Measurements from ENCODE around the gene FAM8A1. TPM values are rescaled to one million over a fixed set of nuclear protein-coding genes. Genes with fewer than 3 reads are reported as not detected.
A peak's percentile ranks its signal among the peaks of the same experiment; 100 is the strongest.

The FAM8A1 gene
- total and polyA plus RNA-seq, 9 of the 15 experiments (the other 6 are each of a cell fraction or from before 2014, with no cell fraction given), result 4.9 to 23.6 (median 14.2) TPM

DNA sequence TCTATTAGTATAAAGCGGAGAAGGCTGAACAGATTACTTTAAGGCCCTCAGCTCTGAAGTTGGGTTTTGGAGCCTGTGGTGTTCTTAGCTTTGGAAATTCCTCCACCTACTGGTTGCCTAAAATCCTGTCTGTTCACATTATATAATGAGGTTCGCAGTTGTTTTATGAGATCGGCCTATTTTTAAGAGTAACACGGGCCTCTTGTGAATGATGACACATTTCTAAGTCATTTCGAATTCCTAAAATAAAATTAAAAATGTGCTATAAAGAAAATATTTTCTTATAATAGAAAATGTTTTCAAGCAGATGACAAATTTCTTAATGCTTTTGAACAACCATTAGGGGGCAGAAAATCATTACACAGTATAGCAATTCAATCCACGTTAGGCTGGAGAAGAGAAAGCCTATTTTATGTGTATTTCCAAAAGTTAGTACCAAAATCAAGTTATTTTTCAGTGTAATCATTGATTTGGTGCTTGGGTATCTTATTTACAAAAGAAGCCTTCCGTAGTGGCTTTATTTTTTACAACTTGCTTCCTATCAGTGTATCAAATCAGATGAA lies 15.8 kb upstream of the FAM8A1 start (continued):
- TF ChIP-seq CEBPG (CRISPR knock-in tag; IDR thresholded peaks at IDR 0.05) (no peak), CEBPG (tag; conservative IDR thresholded peaks at IDR 0.05 in 1 of 2, IDR thresholded peaks at IDR 0.05 in 1 of 2) (peak in 1 of 2 experiments; percentile 31; a peak in 2 of 4 replicates), ZFP30 (CRISPR knock-in tag; IDR thresholded peaks at IDR 0.05; ENCODE audit: borderline replicate concordance) (no peak), GTF2F1 (IDR thresholded peaks at IDR 0.05; ENCODE audit: low read depth, low read length) (no peak), ZNF445 (CRISPR knock-in tag; IDR thresholded peaks at IDR 0.05; ENCODE audit: low read depth) (no peak), BRD9 (IDR thresholded peaks at IDR 0.05; ENCODE audit: low read depth, partially characterized antibody) (no peak), RAD21 (CRISPR knock-in tag; conservative IDR thresholded peaks at IDR 0.05 in 1 of 2, IDR thresholded peaks at IDR 0.05 in 1 of 2) (peak; percentile 95 to 99), HNRNPK (IDR thresholded peaks at IDR 0.05; ENCODE audit: low read depth, low read length, poor library complexity, severe bottlenecking) (no peak), KLF16 (IDR thresholded peaks at IDR 0.05) (no peak), MXI1 (IDR thresholded peaks at IDR 0.05; ENCODE audit: low read depth, low read length) (no peak), KLF13 (tag; IDR thresholded peaks at IDR 0.05; ENCODE audit: borderline replicate concordance, low read depth) (no peak), ZNF75A (CRISPR knock-in tag; IDR thresholded peaks at IDR 0.05) (no peak), RB1 (IDR thresholded peaks at IDR 0.05; ENCODE audit: low read depth) (no peak), TCF7 (IDR thresholded peaks at IDR 0.05; ENCODE audit: borderline replicate concordance) (no peak), ZNF184 (CRISPR knock-in tag; IDR thresholded peaks at IDR 0.05) (no peak), GABPB2 (CRISPR knock-in tag; conservative IDR thresholded peaks at IDR 0.05) (no peak), ZNF57 (CRISPR knock-in tag; IDR thresholded peaks at IDR 0.05) (no peak), KHSRP (IDR thresholded peaks at IDR 0.05) (peak; percentile 9; the same call in 1 of the 2 replicates), ZNF3 (CRISPR knock-in tag; IDR thresholded peaks at IDR 0.05) (no peak)
- TF ChIP-seq, protein P1, sequence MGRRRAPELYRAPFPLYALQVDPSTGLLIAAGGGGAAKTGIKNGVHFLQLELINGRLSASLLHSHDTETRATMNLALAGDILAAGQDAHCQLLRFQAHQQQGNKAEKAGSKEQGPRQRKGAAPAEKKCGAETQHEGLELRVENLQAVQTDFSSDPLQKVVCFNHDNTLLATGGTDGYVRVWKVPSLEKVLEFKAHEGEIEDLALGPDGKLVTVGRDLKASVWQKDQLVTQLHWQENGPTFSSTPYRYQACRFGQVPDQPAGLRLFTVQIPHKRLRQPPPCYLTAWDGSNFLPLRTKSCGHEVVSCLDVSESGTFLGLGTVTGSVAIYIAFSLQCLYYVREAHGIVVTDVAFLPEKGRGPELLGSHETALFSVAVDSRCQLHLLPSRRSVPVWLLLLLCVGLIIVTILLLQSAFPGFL (CRISPR knock-in tag; IDR thresholded peaks at IDR 0.05), result no peak
- TF ChIP-seq, protein P2, sequence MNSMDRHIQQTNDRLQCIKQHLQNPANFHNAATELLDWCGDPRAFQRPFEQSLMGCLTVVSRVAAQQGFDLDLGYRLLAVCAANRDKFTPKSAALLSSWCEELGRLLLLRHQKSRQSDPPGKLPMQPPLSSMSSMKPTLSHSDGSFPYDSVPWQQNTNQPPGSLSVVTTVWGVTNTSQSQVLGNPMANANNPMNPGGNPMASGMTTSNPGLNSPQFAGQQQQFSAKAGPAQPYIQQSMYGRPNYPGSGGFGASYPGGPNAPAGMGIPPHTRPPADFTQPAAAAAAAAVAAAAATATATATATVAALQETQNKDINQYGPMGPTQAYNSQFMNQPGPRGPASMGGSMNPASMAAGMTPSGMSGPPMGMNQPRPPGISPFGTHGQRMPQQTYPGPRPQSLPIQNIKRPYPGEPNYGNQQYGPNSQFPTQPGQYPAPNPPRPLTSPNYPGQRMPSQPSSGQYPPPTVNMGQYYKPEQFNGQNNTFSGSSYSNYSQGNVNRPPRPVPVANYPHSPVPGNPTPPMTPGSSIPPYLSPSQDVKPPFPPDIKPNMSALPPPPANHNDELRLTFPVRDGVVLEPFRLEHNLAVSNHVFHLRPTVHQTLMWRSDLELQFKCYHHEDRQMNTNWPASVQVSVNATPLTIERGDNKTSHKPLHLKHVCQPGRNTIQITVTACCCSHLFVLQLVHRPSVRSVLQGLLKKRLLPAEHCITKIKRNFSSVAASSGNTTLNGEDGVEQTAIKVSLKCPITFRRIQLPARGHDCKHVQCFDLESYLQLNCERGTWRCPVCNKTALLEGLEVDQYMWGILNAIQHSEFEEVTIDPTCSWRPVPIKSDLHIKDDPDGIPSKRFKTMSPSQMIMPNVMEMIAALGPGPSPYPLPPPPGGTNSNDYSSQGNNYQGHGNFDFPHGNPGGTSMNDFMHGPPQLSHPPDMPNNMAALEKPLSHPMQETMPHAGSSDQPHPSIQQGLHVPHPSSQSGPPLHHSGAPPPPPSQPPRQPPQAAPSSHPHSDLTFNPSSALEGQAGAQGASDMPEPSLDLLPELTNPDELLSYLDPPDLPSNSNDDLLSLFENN (IDR thresholded peaks at IDR 0.05; ENCODE audit: low read depth in 2 of 2, low read length in 2 of 2), result 0 out of 4 replicates have a peak, but pooled peaks of 1 of the 2 experiments have one; percentile 42
- TF ChIP-seq, protein P3, sequence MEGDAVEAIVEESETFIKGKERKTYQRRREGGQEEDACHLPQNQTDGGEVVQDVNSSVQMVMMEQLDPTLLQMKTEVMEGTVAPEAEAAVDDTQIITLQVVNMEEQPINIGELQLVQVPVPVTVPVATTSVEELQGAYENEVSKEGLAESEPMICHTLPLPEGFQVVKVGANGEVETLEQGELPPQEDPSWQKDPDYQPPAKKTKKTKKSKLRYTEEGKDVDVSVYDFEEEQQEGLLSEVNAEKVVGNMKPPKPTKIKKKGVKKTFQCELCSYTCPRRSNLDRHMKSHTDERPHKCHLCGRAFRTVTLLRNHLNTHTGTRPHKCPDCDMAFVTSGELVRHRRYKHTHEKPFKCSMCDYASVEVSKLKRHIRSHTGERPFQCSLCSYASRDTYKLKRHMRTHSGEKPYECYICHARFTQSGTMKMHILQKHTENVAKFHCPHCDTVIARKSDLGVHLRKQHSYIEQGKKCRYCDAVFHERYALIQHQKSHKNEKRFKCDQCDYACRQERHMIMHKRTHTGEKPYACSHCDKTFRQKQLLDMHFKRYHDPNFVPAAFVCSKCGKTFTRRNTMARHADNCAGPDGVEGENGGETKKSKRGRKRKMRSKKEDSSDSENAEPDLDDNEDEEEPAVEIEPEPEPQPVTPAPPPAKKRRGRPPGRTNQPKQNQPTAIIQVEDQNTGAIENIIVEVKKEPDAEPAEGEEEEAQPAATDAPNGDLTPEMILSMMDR (IDR thresholded peaks at IDR 0.05 in 2 of 3, conservative IDR thresholded peaks at IDR 0.05 in 1 of 3; ENCODE audit: insufficient read depth in 2 of 3, low read depth in 1 of 3, low read length in 3 of 3), result peak; percentile 88 to 96 (median 91)

Data from K562 (cell line).